ENCODE measurements around the gene ARHGAP36.

The ARHGAP36 gene

DNA sequence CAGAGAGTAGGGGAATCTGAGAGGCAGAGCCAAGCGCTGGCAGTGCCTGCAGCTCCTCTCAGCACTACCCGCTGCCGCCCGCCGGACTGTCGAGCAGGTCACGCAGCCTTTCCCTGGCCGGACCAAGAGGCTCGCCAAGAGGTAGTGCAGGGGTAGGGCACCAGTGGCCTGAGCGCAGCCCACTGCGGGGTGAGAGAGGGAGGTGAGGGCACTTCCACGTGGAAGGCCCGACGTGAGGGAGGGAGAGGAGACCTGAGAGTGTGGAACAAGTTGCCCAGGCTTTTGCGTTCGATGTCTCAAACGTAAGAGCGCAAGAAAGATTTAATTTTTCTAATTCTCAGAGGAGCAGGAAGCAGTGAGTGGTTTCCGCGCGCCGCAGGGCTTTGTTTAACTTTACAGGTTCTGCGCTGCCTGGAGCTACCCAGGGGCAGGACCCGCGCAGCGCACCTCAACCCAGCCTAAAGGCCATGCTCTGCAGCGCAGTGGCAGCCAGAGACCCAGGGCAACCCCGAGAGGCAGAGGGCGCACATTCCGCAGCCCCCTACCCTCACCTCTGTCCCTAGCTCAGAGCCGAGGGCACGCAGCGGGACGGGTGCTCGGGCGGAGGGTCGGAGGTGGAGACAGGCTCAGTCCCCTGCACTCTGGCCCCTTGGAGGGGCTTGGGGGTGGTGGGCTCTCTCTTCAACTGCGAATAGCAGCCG, 14.9 kb downstream of the ARHGAP36 start:
- DNase-seq (ENCODE audit: low spot score) = no peak

DNA sequence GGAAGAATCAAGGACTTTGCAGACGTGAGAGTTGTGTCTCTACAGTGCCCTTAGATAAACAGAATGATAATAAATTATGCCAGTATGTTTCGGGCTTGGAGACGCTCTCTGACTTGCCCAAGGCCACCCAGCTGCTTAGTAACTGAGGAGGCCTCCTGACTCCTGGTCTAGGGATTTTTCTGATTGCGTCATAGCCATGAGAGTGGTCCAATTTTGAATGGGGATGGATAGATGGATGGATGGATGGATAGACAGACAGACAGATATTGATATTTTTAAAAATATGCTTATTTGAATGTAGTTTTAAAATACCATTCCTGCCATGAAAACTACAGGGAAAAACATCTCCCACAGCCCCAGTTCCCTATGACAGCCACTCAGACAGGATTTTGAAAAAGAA, 15.5 kb downstream of the ARHGAP36 start:
- DNase-seq (ENCODE audit: low spot score) = no peak

DNA sequence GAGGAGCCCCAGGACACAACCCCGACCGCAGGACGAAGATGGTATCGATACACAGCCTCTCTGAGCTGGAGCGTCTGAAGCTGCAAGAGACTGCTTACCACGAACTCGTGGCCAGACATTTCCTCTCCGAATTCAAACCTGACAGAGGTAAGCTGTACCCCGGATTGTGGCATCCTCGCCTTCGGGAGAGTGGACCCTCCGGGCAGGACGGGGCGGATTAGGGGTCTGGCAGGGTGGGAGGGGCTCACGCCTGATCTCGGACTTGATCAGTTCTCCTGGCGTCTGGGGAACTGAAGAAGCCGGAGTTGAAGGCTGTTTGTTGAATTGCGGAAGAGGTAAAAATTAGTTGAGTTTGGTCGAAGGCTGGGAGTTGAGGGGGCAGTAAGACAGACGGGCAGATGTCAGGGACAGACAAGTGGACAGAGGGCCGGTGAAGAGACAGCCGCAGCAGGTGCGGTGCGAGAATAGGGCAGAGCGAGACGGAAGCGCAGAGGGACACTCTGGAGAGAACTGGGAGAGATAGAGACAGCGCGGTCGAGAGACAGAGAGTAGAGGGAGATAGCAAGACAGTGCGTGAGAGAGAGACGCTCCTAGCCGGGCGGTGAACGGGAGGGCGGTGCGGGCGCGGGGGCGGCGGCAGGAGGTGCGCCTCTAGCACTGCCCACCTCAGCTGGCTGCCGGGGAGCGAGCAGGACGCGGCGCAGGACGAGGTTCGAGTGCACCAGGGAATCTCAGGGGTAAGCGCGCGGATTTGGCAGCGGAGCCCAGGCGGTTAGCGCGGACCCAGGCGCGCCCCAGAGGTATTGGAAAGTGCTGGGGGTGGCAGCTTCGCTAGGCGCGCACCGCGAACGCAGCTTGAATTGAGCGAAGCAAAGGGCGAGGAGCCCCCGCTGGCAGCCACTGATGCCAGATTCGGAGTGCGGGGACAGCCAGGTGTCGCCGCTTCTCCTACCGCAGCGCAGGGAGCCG, 23.9 kb downstream of the ARHGAP36 start:
- DNase-seq (ENCODE audit: low spot score) = no peak

DNA sequence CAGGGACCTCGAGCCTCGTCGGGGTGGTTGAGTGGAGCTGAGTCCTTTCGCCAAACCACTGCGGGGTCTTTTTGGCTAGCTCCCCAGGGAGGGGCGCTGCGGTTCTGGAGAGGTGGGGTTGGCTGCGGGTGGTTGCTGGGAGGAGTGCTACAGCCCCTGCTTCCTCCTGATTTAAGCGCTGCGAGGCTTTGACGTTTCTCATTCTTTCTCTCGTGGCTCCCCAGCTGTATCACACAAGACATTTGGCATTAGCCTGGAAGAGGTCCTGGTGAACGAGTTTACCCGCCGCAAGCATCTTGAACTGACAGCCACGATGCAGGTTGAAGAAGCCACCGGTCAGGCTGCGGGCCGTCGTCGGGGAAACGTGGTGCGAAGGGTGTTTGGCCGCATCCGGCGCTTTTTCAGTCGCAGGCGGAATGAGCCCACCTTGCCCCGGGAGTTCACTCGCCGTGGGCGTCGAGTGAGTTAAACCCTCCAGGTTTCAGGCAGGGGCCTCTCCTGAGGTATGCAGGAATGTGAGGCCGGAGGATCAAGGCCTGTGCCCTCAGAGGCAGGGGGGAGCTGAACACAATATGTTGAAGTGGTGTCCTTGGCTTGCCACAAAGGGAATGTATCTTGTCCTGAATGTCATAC, 25.5 kb downstream of the ARHGAP36 start:
- DNase-seq (ENCODE audit: low spot score) = no peak

DNA sequence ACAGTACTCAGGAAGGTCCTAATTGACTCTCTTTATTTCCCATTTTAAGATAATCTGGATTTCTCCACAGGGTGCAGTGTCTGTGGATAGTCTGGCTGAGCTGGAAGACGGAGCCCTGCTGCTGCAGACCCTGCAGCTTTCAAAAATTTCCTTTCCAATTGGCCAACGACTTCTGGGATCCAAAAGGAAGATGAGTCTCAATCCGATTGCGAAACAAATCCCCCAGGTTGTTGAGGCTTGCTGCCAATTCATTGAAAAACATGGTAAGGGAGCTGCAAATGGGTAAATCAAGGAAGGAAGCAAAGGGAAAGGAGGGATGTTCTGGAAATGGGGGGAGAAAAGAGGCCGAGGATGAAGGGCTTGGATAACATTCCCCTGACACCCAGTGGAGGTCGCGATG, 26.0 kb downstream of the ARHGAP36 start:
- no peak for DNase-seq (ENCODE audit: low spot score)

DNA sequence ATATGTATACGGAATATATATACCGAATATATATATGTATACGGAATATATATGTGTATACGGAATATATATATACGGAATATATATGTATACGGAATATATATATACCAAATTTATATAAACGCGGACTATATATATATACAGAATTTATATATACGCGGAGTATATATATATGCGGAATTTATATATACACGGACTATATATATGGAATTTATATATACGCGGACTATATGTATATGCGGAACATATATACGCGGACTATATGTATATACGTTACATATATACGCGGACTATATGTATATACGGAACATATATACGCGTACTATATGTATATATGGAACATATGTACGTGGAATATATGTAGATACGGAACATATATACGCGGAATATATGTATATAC, 78.6 kb downstream of the ARHGAP36 start:
- DNase-seq (ENCODE audit: low spot score) = no peak

DNA sequence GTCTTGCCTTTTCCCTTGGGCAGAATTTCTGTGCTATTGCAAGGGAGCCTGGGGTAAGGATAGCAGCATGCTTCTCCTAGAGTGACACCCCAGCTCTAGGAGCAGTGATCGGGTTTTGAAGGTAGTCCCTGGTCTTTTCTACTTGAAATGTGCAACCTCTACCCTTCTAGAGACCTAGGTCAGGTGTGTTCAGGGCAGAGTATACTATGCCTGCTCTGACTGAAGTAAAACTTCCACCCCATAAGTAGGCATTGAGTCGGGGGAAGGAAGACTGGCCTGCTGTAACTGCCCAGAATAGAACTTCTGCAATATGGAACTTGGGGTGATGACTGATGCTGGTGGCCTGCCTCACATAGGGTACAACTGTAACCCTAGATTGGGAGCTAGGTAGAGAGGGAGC, 80.9 kb downstream of the ARHGAP36 start:
- DNase-seq (ENCODE audit: low spot score) = no peak

Measured in LoVo (cell line).